Urinary bladder (tissue), 4 donors: ENCODE measurements around the gene LYAR. TPM values are rescaled to one million over a fixed set of nuclear protein-coding genes. Genes with fewer than 3 reads are reported as not detected.

Experiments used
- DNase-seq: peaks from one replicate; pipeline ENCODE4 v3.0.0-alpha.2; 2015; ENCODE audit errors: extremely low spot score
- H3K27ac ChIP-seq: one replicate; pipeline ENCODE4 v1.5.1; 2013; ENCODE audit warnings: low read depth, mild to moderate bottlenecking, moderate library complexity
- H3K36me3 ChIP-seq: one replicate; pipeline ENCODE4 v1.6.1; 2013; ENCODE audit warnings: mild to moderate bottlenecking, moderate library complexity; ENCODE audit not compliant: insufficient read depth
- H3K4me1 ChIP-seq: one replicate; pipeline ENCODE4 v1.6.1; 2013; ENCODE audit warnings: mild to moderate bottlenecking, moderate library complexity; ENCODE audit not compliant: insufficient read depth
- H3K4me3 ChIP-seq: one replicate; pipeline ENCODE4 v1.5.1; 2013; ENCODE audit warnings: low read depth, low read length
- WGBS: extraction: QIAGEN DNeasy Blood & Tissue Kit; methylation state at CpG from one replicate; pipeline ENCODE4 v1.1.7; 2013; 5-methylcytosine and 5-hydroxymethylcytosine counted together
- polyA plus RNA-seq: library from polyadenylated mRNA; stranded (reverse); fragments of 200-250 nt; gene quantifications from one replicate; pipeline ENCODE4 v1.2.3, GENCODE V29; 2013
- total RNA-seq: library from RNA; depleted of rRNA; stranded (reverse); fragments of >200 nt; gene quantifications from one replicate; pipeline ENCODE4 v1.2.3, GENCODE V29; 2014
- donor health status: healthy with polysubstance abuse.
- donor health status: healthy.

LYAR gene
- total and polyA plus RNA-seq, 2 donors = 9.1 to 14.2 TPM

- Histone ChIP-seq H3K27ac (no peak overlapping the region), H3K4me3 (no peak overlapping the region)
Observed at GRCh38 chr4:4302001-4302400, 12.0 kb upstream of the LYAR start.

GRCh38 chr4:4299006-4299405, 9.1 kb upstream of the LYAR start:
- peaks cover 2% of the 10 kb centered on the region for H3K36me3 ChIP-seq
- DNase-seq = no peak
- 92% methylated on average over 3 of the region's 3 CpGs for WGBS
- no peak overlapping the region for H3K27ac ChIP-seq
- H3K4me3 ChIP-seq = no peak overlapping the region
- no peaks in the 10 kb centered on the region for H3K4me1 ChIP-seq

More at GRCh38 chr4:4302001-4302400, 12.0 kb upstream of the LYAR start:
- no peak for DNase-seq
- no peaks in the 10 kb centered on the region for H3K4me1 ChIP-seq
- peaks cover 2% of the 10 kb centered on the region for H3K36me3 ChIP-seq
- 93% methylated on average over 5 of the region's 5 CpGs for WGBS

GRCh38 chr4:4296283-4296846, 6.4 kb upstream of the LYAR start:
- no peak overlapping the region for H3K27ac ChIP-seq
- no peak for DNase-seq
- H3K4me1 ChIP-seq = no peaks in the 10 kb centered on the region
- no peak overlapping the region for H3K4me3 ChIP-seq
- 95% methylated on average over 5 of the region's 5 CpGs for WGBS
- H3K36me3 ChIP-seq = no peaks in the 10 kb centered on the region

GRCh38 chr4:4293279-4293678, 3.3 kb upstream of the LYAR start:
- Histone ChIP-seq H3K4me3 (no peak overlapping the region), H3K4me1 (no peaks in the 10 kb centered on the region), H3K27ac (no peak overlapping the region), H3K36me3 (no peaks in the 10 kb centered on the region)
- DNase-seq = no peak
- 96% methylated on average over 3 of the region's 3 CpGs for WGBS

- no peak for DNase-seq
- Histone ChIP-seq H3K4me3 (peak overlapping the region; percentile 80), H3K4me1 (no peaks in the 10 kb centered on the region), H3K36me3 (no peaks in the 10 kb centered on the region), H3K27ac (no peak overlapping the region)
- under 1% methylated on average over 10 of the region's 10 CpGs for WGBS
Observed at GRCh38 chr4:4289597-4289940, 385 bp downstream of the LYAR start.

GRCh38 chr4:4289055-4289454, 899 bp downstream of the LYAR start:
- H3K27ac ChIP-seq = no peak overlapping the region
- WGBS = 42% methylated on average over 3 of the region's 3 CpGs
- no peak for DNase-seq

GRCh38 chr4:4288098-4288497, 1.9 kb downstream of the LYAR start:
- H3K36me3 ChIP-seq = no peaks in the 10 kb centered on the region
- DNase-seq = no peak
- no peak overlapping the region for H3K27ac ChIP-seq
- no peak overlapping the region for H3K4me3 ChIP-seq
- no peaks in the 10 kb centered on the region for H3K4me1 ChIP-seq

More at GRCh38 chr4:4289055-4289454, 899 bp downstream of the LYAR start:
- no peaks in the 10 kb centered on the region for H3K36me3 ChIP-seq
- peak overlapping the region; percentile 80 for H3K4me3 ChIP-seq
- H3K4me1 ChIP-seq = no peaks in the 10 kb centered on the region

GRCh38 chr4:4284827-4285618, 4.9 kb downstream of the LYAR start:
- WGBS = 71% methylated on average over 11 of the region's 11 CpGs
- DNase-seq = no peak
- Histone ChIP-seq H3K4me1 (no peaks in the 10 kb centered on the region), H3K4me3 (no peak overlapping the region), H3K36me3 (peaks cover 6% of the 10 kb centered on the region), H3K27ac (no peak overlapping the region)

- WGBS = 95% methylated on average over 6 of the region's 6 CpGs
- H3K4me3 ChIP-seq = no peak overlapping the region
- H3K36me3 ChIP-seq = peaks cover 6% of the 10 kb centered on the region
- H3K4me1 ChIP-seq = no peaks in the 10 kb centered on the region
- DNase-seq = no peak
- no peak overlapping the region for H3K27ac ChIP-seq
Observed at GRCh38 chr4:4281787-4282186, 8.2 kb downstream of the LYAR start.

- Histone ChIP-seq H3K36me3 (peaks cover 1% of the 10 kb centered on the region), H3K4me1 (no peaks in the 10 kb centered on the region), H3K27ac (no peak overlapping the region), H3K4me3 (no peak overlapping the region)
- no peak for DNase-seq
- WGBS = 83% methylated on average over 6 of the region's 6 CpGs
Observed at GRCh38 chr4:4277531-4277930, 12.4 kb downstream of the LYAR start.

GRCh38 chr4:4274226-4274625, 15.7 kb downstream of the LYAR start:
- Histone ChIP-seq H3K27ac (no peak overlapping the region), H3K36me3 (no peaks in the 10 kb centered on the region), H3K4me1 (no peaks in the 10 kb centered on the region), H3K4me3 (no peak overlapping the region)
- WGBS = 96% methylated on average over 14 of the region's 14 CpGs
- DNase-seq = no peak

- no peak for DNase-seq
- WGBS = 89% methylated on average over 10 of the region's 10 CpGs
- H3K4me1 ChIP-seq = no peaks in the 10 kb centered on the region
- no peak overlapping the region for H3K4me3 ChIP-seq
- H3K27ac ChIP-seq = no peak overlapping the region
- no peaks in the 10 kb centered on the region for H3K36me3 ChIP-seq
Observed at GRCh38 chr4:4271912-4272311, 18.0 kb downstream of the LYAR start.

GRCh38 chr4:4270529-4270928, 19.4 kb downstream of the LYAR start:
- DNase-seq = no peak
- H3K27ac ChIP-seq = no peak overlapping the region
- H3K36me3 ChIP-seq = no peaks in the 10 kb centered on the region
- no peak overlapping the region for H3K4me3 ChIP-seq
- 81% methylated on average over 4 of the region's 4 CpGs for WGBS
- no peaks in the 10 kb centered on the region for H3K4me1 ChIP-seq

GRCh38 chr4:4269856-4270255, 20.1 kb downstream of the LYAR start:
- WGBS = 81% methylated on average over 4 of the region's 4 CpGs
- Histone ChIP-seq H3K4me3 (no peak overlapping the region), H3K4me1 (no peaks in the 10 kb centered on the region), H3K27ac (no peak overlapping the region), H3K36me3 (no peaks in the 10 kb centered on the region)
- DNase-seq = no peak
